Measurements from ENCODE around the gene TCEA2.

GRCh38 chr20:64081624-64081964 is 18.6 kb downstream of the TCEA2 start:
- TF ChIP-seq CTCF (conservative IDR thresholded peaks at IDR 0.05 in 1 of 2, IDR thresholded peaks at IDR 0.05 in 1 of 2; ENCODE audit: low read depth in 1 of 2, low read length in 2 of 2) (no peak), EZH2 (IDR thresholded peaks at IDR 0.05; ENCODE audit: low read length, missing control alignments) (no peak)

Measured in fibroblast of lung (primary cell).